Suprapubic skin (tissue), 4 donors: ENCODE measurements around the gene BEST2. TPM values are rescaled to one million over a fixed set of nuclear protein-coding genes. Genes with fewer than 3 reads are reported as not detected.
"Not testable (repeated sequence)": the region's sequence is repeated elsewhere in the genome, so short reads cannot be mapped to it uniquely, and the experiment has no call there.

Source experiments
- DNase-seq, 2 donors: peaks; one replicate each; pipeline ENCODE4 v3.0.0-alpha.2; 2019; ENCODE audit warnings: low spot score in 2 of 2
- H3K27ac ChIP-seq: fragments of 200-600 bp; sonication (generic); one replicate; pipeline ENCODE4 v1.5.1; 2019
- H3K27me3 ChIP-seq: fragments of 200-600 bp; sonication (generic); one replicate; pipeline ENCODE4 v1.5.1; 2019
- H3K36me3 ChIP-seq: fragments of 200-600 bp; sonication (generic); one replicate; pipeline ENCODE4 v1.5.1; 2019
- H3K4me1 ChIP-seq: fragments of 200-600 bp; sonication (generic); one replicate; pipeline ENCODE4 v1.5.1; 2019
- H3K4me3 ChIP-seq: fragments of 200-600 bp; sonication (generic); one replicate; pipeline ENCODE4 v1.5.1; 2019; ENCODE audit warnings: mild to moderate bottlenecking
- H3K9me3 ChIP-seq: fragments of 200-600 bp; sonication (generic); one replicate; pipeline ENCODE4 v1.5.1; 2019
- CTCF ChIP-seq, 2 donors: fragments of 200-600 bp in 1 of 2; fragments of 450-650 bp in 1 of 2; sonication (generic) in 1 of 2; IDR thresholded peaks; one replicate each; pipeline ENCODE4 v1.5.1; 2016 to 2019; ENCODE audit warnings: antibody characterized with exemption in 2 of 2, mild to moderate bottlenecking in 1 of 2, moderate library complexity in 1 of 2
- EP300 ChIP-seq: sonication (generic); formaldehyde crosslinking; IDR thresholded peaks from one replicate; pipeline ENCODE4 v1.6.1; 2017; ENCODE audit warnings: antibody characterized with exemption
- POLR2A ChIP-seq, 2 donors: fragments of 450-650 bp; IDR thresholded peaks; one replicate each; pipeline ENCODE4 v1.6.1; 2017; ENCODE audit warnings: antibody characterized with exemption in 2 of 2, mild to moderate bottlenecking in 2 of 2, moderate library complexity in 2 of 2
- POLR2AphosphoS5 ChIP-seq, 3 donors: sonication (generic); formaldehyde crosslinking; IDR thresholded peaks; one replicate each; pipeline ENCODE4 v1.6.1; 2017; ENCODE audit warnings: antibody characterized with exemption in 3 of 3
- WGBS: methylation state at CpG from one replicate; pipeline ENCODE4 v1.1.5; 2018; 5-methylcytosine and 5-hydroxymethylcytosine counted together
- total RNA-seq, 4 donors: library from RNA; depleted of rRNA; stranded (reverse); fragments of >200 nt; gene quantifications; one replicate each; pipeline ENCODE4 v1.1.0, GENCODE V29; 2016

The BEST2 gene
- total RNA-seq, 4 donors from 2014 or later: 18.2 to 62.0 (median 46.8) TPM

GRCh38 chr19:12794971-12795381 is 43.4 kb downstream of the BEST2 start:
- Histone ChIP-seq H3K27ac (no peak overlapping the region), H3K9me3 (no peaks in the 10 kb centered on the region), H3K27me3 (no peaks in the 10 kb centered on the region), H3K36me3 (peaks cover 22% of the 10 kb centered on the region), H3K4me1 (peaks cover 42% of the 10 kb centered on the region), H3K4me3 (no peak overlapping the region)
- no peak for TF ChIP-seq POLR2AphosphoS5 (IDR thresholded peaks at IDR 0.05)
- TF ChIP-seq POLR2A (IDR thresholded peaks at IDR 0.05): peak in 1 of 2 donors; percentile 8
- no peak for DNase-seq
- 88% methylated on average over 9 of the region's 9 CpGs for WGBS

GRCh38 chr19:12796146-12797071 is 44.8 kb downstream of the BEST2 start:
- Histone ChIP-seq H3K36me3 (peaks cover 24% of the 10 kb centered on the region), H3K27ac (peak overlapping the region; percentile 70), H3K9me3 (no peaks in the 10 kb centered on the region), H3K27me3 (no peaks in the 10 kb centered on the region), H3K4me3 (peak overlapping the region; percentile 13), H3K4me1 (peaks cover 46% of the 10 kb centered on the region)
- TF ChIP-seq POLR2AphosphoS5 (IDR thresholded peaks at IDR 0.05): peak in 1 of 3 donors; percentile 80
- TF ChIP-seq EP300: no peak
- TF ChIP-seq CTCF (IDR thresholded peaks at IDR 0.05): peak; percentile 88 to 95
- no peak for TF ChIP-seq POLR2A (IDR thresholded peaks at IDR 0.05)
- WGBS: 9% methylated on average over 17 of the region's 18 CpGs
- DNase-seq: peak in 1 of 2 donors; percentile 87

- Histone ChIP-seq H3K27me3 (no peaks in the 10 kb centered on the region), H3K27ac (no peak overlapping the region), H3K4me3 (no peak overlapping the region), H3K36me3 (peaks cover 24% of the 10 kb centered on the region), H3K9me3 (no peaks in the 10 kb centered on the region), H3K4me1 (peaks cover 51% of the 10 kb centered on the region)
- WGBS: 90% methylated on average over 6 of the region's 6 CpGs
- DNase-seq: no peak
- TF ChIP-seq POLR2AphosphoS5 (IDR thresholded peaks at IDR 0.05): no peak
- no peak for TF ChIP-seq POLR2A (IDR thresholded peaks at IDR 0.05)
- no peak for TF ChIP-seq CTCF (IDR thresholded peaks at IDR 0.05)
- no peak for TF ChIP-seq EP300
Measured at GRCh38 chr19:12797141-12797587, 45.6 kb downstream of the BEST2 start.

- not testable (repeated sequence) for H3K4me3 ChIP-seq, H3K9me3 ChIP-seq, H3K27ac ChIP-seq, H3K27me3 ChIP-seq, DNase-seq
- WGBS: 97% methylated on average over 7 of the region's 7 CpGs
- peaks cover 24% of the 10 kb centered on the region for H3K36me3 ChIP-seq
- H3K4me1 ChIP-seq: peaks cover 55% of the 10 kb centered on the region
Measured at GRCh38 chr19:12797607-12798006, 46.0 kb downstream of the BEST2 start.

- Histone ChIP-seq H3K4me3 (peak overlapping the region; percentile 80), H3K27ac (no peak overlapping the region)
Measured at GRCh38 chr19:12799742-12800465, 48.3 kb downstream of the BEST2 start.

More at GRCh38 chr19:12799742-12800465, 48.3 kb downstream of the BEST2 start:
- TF ChIP-seq POLR2AphosphoS5 (IDR thresholded peaks at IDR 0.05): no peak
- TF ChIP-seq CTCF (IDR thresholded peaks at IDR 0.05): no peak
- TF ChIP-seq POLR2A (IDR thresholded peaks at IDR 0.05): no peak
- no peak for TF ChIP-seq EP300
- DNase-seq: no peak
- Histone ChIP-seq H3K27me3 (no peaks in the 10 kb centered on the region), H3K36me3 (peaks cover 24% of the 10 kb centered on the region), H3K4me1 (peaks cover 43% of the 10 kb centered on the region), H3K9me3 (no peaks in the 10 kb centered on the region)
- WGBS: 92% methylated on average over 7 of the region's 18 CpGs
